HepG2 (cell line): ENCODE data around the gene CACNA1D. TPM values are rescaled to one million over a fixed set of nuclear protein-coding genes. Genes with fewer than 3 reads are reported as not detected.

ENCODE experiments used
- CBX2 ChIP-seq, 2 experiments: fragments of 200-600 bp in 1 of 2; sonication (generic); formaldehyde crosslinking in 1 of 2; IDR thresholded peaks; 2 replicates each; pipeline versions ENCODE4 v1.7.0 to v1.8.1; 2018 to 2022; ENCODE audit warnings: low read depth in 2 of 2, low read length in 1 of 2, mild to moderate bottlenecking in 1 of 2, missing genetic modification reagents in 1 of 2
- DMAP1 ChIP-seq: IDR thresholded peaks from 2 replicates; pipeline ENCODE4 v1.6.1; 2016
- GFI1 ChIP-seq: sonication (generic); formaldehyde crosslinking; IDR thresholded peaks from 2 replicates; pipeline ENCODE4 v1.5.0; 2020; ENCODE audit warnings: missing genetic modification reagents, mild to moderate bottlenecking, borderline replicate concordance
- GZF1 ChIP-seq: sonication (generic); formaldehyde crosslinking; IDR thresholded peaks from 2 replicates; pipeline ENCODE4 v1.5.1; 2020; ENCODE audit warnings: mild to moderate bottlenecking, missing genetic modification reagents
- HNF4G ChIP-seq, 2 experiments: sonication (generic) in 1 of 2; formaldehyde crosslinking in 1 of 2; IDR thresholded peaks; 2 replicates each; pipeline versions ENCODE4 v1.4.0 to v1.6.1; 2011 to 2020; ENCODE audit warnings: borderline replicate concordance in 2 of 2, low read depth in 2 of 2, mild to moderate bottlenecking in 2 of 2, low read length in 1 of 2, missing genetic modification reagents in 1 of 2, moderate library complexity in 1 of 2
- HOXA7 ChIP-seq: sonication (generic); formaldehyde crosslinking; IDR thresholded peaks from 2 replicates; pipeline ENCODE4 v1.8.1; 2022; ENCODE audit warnings: mild to moderate bottlenecking, missing genetic modification reagents, moderate library complexity
- JUND ChIP-seq: sonication (generic); formaldehyde crosslinking; IDR thresholded peaks from 2 replicates; pipeline ENCODE4 v1.8.0; 2022; ENCODE audit warnings: mild to moderate bottlenecking, missing genetic modification reagents
- POLR2AphosphoS2 ChIP-seq: IDR thresholded peaks from 2 replicates; pipeline ENCODE4 v1.6.1; 2011; ENCODE audit warnings: low read depth, low read length, improper control_type of control experiment
- RBM22 ChIP-seq: fragments of 200-400 bp; formaldehyde crosslinking; optimal IDR thresholded peaks from 2 replicates; pipeline ENCODE3; 2017; ENCODE audit warnings: mild to moderate bottlenecking, low read length, moderate library complexity
- USF2 ChIP-seq, 2 experiments: sonication (generic) in 1 of 2; formaldehyde crosslinking in 1 of 2; IDR thresholded peaks; 2 replicates each; pipeline versions ENCODE4 v1.5.1 to v1.6.1; 2011 to 2020; ENCODE audit warnings: borderline replicate concordance in 1 of 2, low read depth in 1 of 2, low read length in 1 of 2, mild to moderate bottlenecking in 1 of 2, missing genetic modification reagents in 1 of 2, moderate library complexity in 1 of 2
- ZEB1 ChIP-seq: IDR thresholded peaks from 2 replicates; pipeline ENCODE4 v1.6.1; 2012; ENCODE audit warnings: mild to moderate bottlenecking, low read depth, inconsistent platforms; ENCODE audit not compliant: insufficient replicate concordance
- ZFP36L2 ChIP-seq: sonication (generic); formaldehyde crosslinking; IDR thresholded peaks from 2 replicates; pipeline ENCODE4 v1.4.0; 2020; ENCODE audit warnings: missing genetic modification reagents
- ZNF180 ChIP-seq: sonication (generic); formaldehyde crosslinking; IDR thresholded peaks from 2 replicates; pipeline ENCODE4 v1.4.0; 2020; ENCODE audit warnings: low read depth, missing genetic modification reagents, borderline replicate concordance
- ZNF292 ChIP-seq: sonication (generic); formaldehyde crosslinking; IDR thresholded peaks from 2 replicates; pipeline ENCODE4 v1.8.1; 2022; ENCODE audit warnings: mild to moderate bottlenecking, low read depth, missing genetic modification reagents, borderline replicate concordance
- ZNF354B ChIP-seq: sonication (generic); formaldehyde crosslinking; IDR thresholded peaks from 2 replicates; pipeline ENCODE4 v1.8.0; 2022; ENCODE audit warnings: mild to moderate bottlenecking, missing genetic modification reagents
- ZNF703 ChIP-seq: sonication (generic); formaldehyde crosslinking; IDR thresholded peaks from 2 replicates; pipeline ENCODE4 v1.5.1; 2020; ENCODE audit warnings: missing genetic modification reagents, mild to moderate bottlenecking, moderate library complexity, borderline replicate concordance
- polyA plus RNA-seq, 8 experiments: library from polyadenylated mRNA; depleted of rRNA in 3 of 8; stranded (reverse) in 7 of 8; unstranded in 1 of 8; fragments of >200 nt; fragmentation: Illumina TruSeq in 4 of 8; extraction: Trizol in 4 of 8; gene quantifications; 2 replicates each; pipeline versions ENCODE4 v1.2.1 to v1.2.3, GENCODE V29; 2011 to 2016; ENCODE audit warnings: low read depth in 4 of 8, missing spikeins in 1 of 8, mixed read lengths in 1 of 8; ENCODE audit not compliant: insufficient read depth in 1 of 8
- total RNA-seq, 5 experiments: library from RNA; depleted of rRNA; stranded (reverse); fragments of >200 nt; fragmentation: Illumina TruSeq; extraction: Trizol; gene quantifications; 2 replicates each; pipeline ENCODE4 v1.2.3, GENCODE V29; 2016; ENCODE audit warnings: low read depth in 1 of 5
- TF ChIP-seq, protein P1 (sequence below): sonication (generic); formaldehyde crosslinking; conservative IDR thresholded peaks from 2 replicates; pipeline ENCODE4 v1.4.0; 2020; ENCODE audit warnings: missing genetic modification reagents
- TF ChIP-seq, protein P2 (sequence below): sonication (generic); formaldehyde crosslinking; conservative IDR thresholded peaks from 2 replicates; pipeline ENCODE4 v1.8.0; 2022; ENCODE audit warnings: missing genetic modification reagents
- TF ChIP-seq, protein P3 (sequence below): sonication (generic); formaldehyde crosslinking; IDR thresholded peaks from 2 replicates; pipeline ENCODE4 v1.4.0; 2020; ENCODE audit warnings: mild to moderate bottlenecking, missing genetic modification reagents

CACNA1D gene
- total and polyA plus RNA-seq, 2 of the 13 experiments (the other 11 are each of a cell fraction or from before 2014, with no cell fraction given), result 0.26 to 0.38 TPM

GRCh38 chr3:53846134-53846850 lies 351.9 kb downstream of the CACNA1D start, which contains the start of the genes CHDH and IL17RB (continued):
- TF ChIP-seq, protein P1, sequence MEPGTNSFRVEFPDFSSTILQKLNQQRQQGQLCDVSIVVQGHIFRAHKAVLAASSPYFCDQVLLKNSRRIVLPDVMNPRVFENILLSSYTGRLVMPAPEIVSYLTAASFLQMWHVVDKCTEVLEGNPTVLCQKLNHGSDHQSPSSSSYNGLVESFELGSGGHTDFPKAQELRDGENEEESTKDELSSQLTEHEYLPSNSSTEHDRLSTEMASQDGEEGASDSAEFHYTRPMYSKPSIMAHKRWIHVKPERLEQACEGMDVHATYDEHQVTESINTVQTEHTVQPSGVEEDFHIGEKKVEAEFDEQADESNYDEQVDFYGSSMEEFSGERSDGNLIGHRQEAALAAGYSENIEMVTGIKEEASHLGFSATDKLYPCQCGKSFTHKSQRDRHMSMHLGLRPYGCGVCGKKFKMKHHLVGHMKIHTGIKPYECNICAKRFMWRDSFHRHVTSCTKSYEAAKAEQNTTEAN, result peak; percentile 66
- TF ChIP-seq, protein P2, sequence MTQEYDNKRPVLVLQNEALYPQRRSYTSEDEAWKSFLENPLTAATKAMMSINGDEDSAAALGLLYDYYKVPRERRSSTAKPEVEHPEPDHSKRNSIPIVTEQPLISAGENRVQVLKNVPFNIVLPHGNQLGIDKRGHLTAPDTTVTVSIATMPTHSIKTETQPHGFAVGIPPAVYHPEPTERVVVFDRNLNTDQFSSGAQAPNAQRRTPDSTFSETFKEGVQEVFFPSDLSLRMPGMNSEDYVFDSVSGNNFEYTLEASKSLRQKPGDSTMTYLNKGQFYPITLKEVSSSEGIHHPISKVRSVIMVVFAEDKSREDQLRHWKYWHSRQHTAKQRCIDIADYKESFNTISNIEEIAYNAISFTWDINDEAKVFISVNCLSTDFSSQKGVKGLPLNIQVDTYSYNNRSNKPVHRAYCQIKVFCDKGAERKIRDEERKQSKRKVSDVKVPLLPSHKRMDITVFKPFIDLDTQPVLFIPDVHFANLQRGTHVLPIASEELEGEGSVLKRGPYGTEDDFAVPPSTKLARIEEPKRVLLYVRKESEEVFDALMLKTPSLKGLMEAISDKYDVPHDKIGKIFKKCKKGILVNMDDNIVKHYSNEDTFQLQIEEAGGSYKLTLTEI (CRISPR knock-in tag), result no peak
- TF ChIP-seq JUND (CRISPR knock-in tag) (0 out of 2 replicates have a peak, but pooled peaks have one; percentile 40), ZFP36L2 (CRISPR knock-in tag) (peak; percentile 69; the same call in 1 of the 2 replicates), GZF1 (CRISPR knock-in tag) (peak; percentile 27), USF2 (IDR thresholded peaks at IDR 0.05; ENCODE audit: low read depth, low read length) (no peak), USF2 (CRISPR knock-in tag; IDR thresholded peaks at IDR 0.05; ENCODE audit: borderline replicate concordance) (peak; percentile 39; the same call in 1 of the 2 replicates), ZNF180 (no peak), POLR2AphosphoS2 (no peak), ZNF354B (no peak; the same call in 1 of the 2 replicates), ZNF703 (CRISPR knock-in tag) (no peak; the same call in 1 of the 2 replicates), CBX2 (IDR thresholded peaks at IDR 0.05; ENCODE audit: low read depth, low read length) (no peak), CBX2 (CRISPR knock-in tag; IDR thresholded peaks at IDR 0.05; ENCODE audit: low read depth) (no peak; the same call in 1 of the 2 replicates), HOXA7 (no peak), DMAP1 (CRISPR knock-in tag) (no peak; the same call in 1 of the 2 replicates), HNF4G (IDR thresholded peaks at IDR 0.05; ENCODE audit: borderline replicate concordance, low read depth, low read length) (peak; percentile 20; the same call in 1 of the 2 replicates), HNF4G (CRISPR knock-in tag; IDR thresholded peaks at IDR 0.05; ENCODE audit: borderline replicate concordance, low read depth) (peak; percentile 57; the same call in 1 of the 2 replicates), GFI1 (peak; percentile 55; the same call in 1 of the 2 replicates), ZEB1 (no peak), RBM22 (no peak), ZNF292 (CRISPR knock-in tag) (0 out of 2 replicates have a peak, but pooled peaks have one; percentile 40)
- TF ChIP-seq, protein P3, sequence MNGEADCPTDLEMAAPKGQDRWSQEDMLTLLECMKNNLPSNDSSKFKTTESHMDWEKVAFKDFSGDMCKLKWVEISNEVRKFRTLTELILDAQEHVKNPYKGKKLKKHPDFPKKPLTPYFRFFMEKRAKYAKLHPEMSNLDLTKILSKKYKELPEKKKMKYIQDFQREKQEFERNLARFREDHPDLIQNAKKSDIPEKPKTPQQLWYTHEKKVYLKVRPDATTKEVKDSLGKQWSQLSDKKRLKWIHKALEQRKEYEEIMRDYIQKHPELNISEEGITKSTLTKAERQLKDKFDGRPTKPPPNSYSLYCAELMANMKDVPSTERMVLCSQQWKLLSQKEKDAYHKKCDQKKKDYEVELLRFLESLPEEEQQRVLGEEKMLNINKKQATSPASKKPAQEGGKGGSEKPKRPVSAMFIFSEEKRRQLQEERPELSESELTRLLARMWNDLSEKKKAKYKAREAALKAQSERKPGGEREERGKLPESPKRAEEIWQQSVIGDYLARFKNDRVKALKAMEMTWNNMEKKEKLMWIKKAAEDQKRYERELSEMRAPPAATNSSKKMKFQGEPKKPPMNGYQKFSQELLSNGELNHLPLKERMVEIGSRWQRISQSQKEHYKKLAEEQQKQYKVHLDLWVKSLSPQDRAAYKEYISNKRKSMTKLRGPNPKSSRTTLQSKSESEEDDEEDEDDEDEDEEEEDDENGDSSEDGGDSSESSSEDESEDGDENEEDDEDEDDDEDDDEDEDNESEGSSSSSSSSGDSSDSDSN, result peak; percentile 93; the same call in 1 of the 2 replicates
